Skeletal muscle tissue (tissue), 4 donors: ENCODE measurements around the gene RBPJL. TPM values are rescaled to one million over a fixed set of nuclear protein-coding genes. Genes with fewer than 3 reads are reported as not detected.

Experiments used
- H3K27ac ChIP-seq: one replicate; pipeline ENCODE4 v1.7.0; 2013; ENCODE audit warnings: mild to moderate bottlenecking, low read depth, low read length, inconsistent platforms
- H3K27me3 ChIP-seq, 3 donors: one replicate each; pipeline ENCODE4 v1.7.0; 2013; ENCODE audit warnings: low read length in 3 of 3; ENCODE audit not compliant: control insufficient read depth in 3 of 3, insufficient read depth in 3 of 3
- H3K36me3 ChIP-seq, 3 donors: one replicate each; pipeline ENCODE4 v1.7.0; 2013; ENCODE audit warnings: low read length in 3 of 3; ENCODE audit not compliant: control insufficient read depth in 3 of 3, insufficient read depth in 3 of 3
- H3K4me1 ChIP-seq, 3 donors: one replicate each; pipeline ENCODE4 v1.7.0; 2013; ENCODE audit warnings: low read length in 3 of 3, mild to moderate bottlenecking in 3 of 3; ENCODE audit not compliant: control insufficient read depth in 3 of 3, insufficient read depth in 3 of 3
- H3K4me3 ChIP-seq, 3 donors: one replicate each; pipeline ENCODE4 v1.7.0; 2013; ENCODE audit warnings: low read length in 3 of 3
- H3K9ac ChIP-seq, 3 donors: one replicate each; pipeline ENCODE4 v1.7.0; 2013; ENCODE audit warnings: low read length in 3 of 3, mild to moderate bottlenecking in 3 of 3, moderate library complexity in 2 of 3, low read depth in 1 of 3
- H3K9me3 ChIP-seq, 3 donors: one replicate each; pipeline ENCODE4 v1.7.0; 2013; ENCODE audit warnings: low read length in 3 of 3; ENCODE audit not compliant: control insufficient read depth in 3 of 3
- total RNA-seq: library from RNA; depleted of rRNA; stranded (reverse); fragments of >200 nt; gene quantifications from one replicate; pipeline ENCODE4 v1.2.3, GENCODE V29; 2014
- donor health status: Osteomylitis.

RBPJL gene
- total RNA-seq, 1 donor from 2014 or later = not detected

GRCh38 chr20:45366192-45366591, 59.6 kb downstream of the RBPJL start:
- Histone ChIP-seq H3K9me3 (no peaks in the 10 kb centered on the region), H3K4me3 (no peak overlapping the region), H3K9ac (no peak overlapping the region), H3K36me3 (peaks cover 13 to 42% (median 34%) of the 10 kb centered on the region in 3 donors), H3K27me3 (no peaks in the 10 kb centered on the region), H3K27ac (no peak overlapping the region), H3K4me1 (peaks cover 12 to 26% (median 17%) of the 10 kb centered on the region in 3 donors)

GRCh38 chr20:45366631-45367030, 60.0 kb downstream of the RBPJL start:
- H3K9ac ChIP-seq = no peak overlapping the region
- no peaks in the 10 kb centered on the region for H3K27me3 ChIP-seq
- H3K9me3 ChIP-seq = no peaks in the 10 kb centered on the region
- H3K4me1 ChIP-seq = peaks cover 12 to 26% (median 17%) of the 10 kb centered on the region in 3 donors
- H3K4me3 ChIP-seq = no peak overlapping the region
- no peak overlapping the region for H3K27ac ChIP-seq
- peaks cover 13 to 42% (median 34%) of the 10 kb centered on the region in 3 donors for H3K36me3 ChIP-seq

- Histone ChIP-seq H3K27ac (no peak overlapping the region), H3K4me1 (peaks cover 12 to 26% (median 17%) of the 10 kb centered on the region in 3 donors), H3K27me3 (no peaks in the 10 kb centered on the region), H3K36me3 (peaks cover 13 to 42% (median 34%) of the 10 kb centered on the region in 3 donors), H3K9ac (no peak overlapping the region), H3K9me3 (no peaks in the 10 kb centered on the region), H3K4me3 (no peak overlapping the region)
These were observed 60.5 kb downstream of the RBPJL start for GRCh38 chr20:45367126-45367525.

Other genes with a start within 250 kb of the RBPJL start
- under 0.01 TPM for gene KCNS1, start 205.7 kb upstream of the RBPJL start, total RNA-seq
- not detected for gene WFDC5, start 191.7 kb upstream of the RBPJL start, total RNA-seq
- gene WFDC12, start 182.4 kb upstream of the RBPJL start, total RNA-seq = not detected
- gene PI3, start 131.9 kb upstream of the RBPJL start, total RNA-seq = not detected
- not detected for gene SEMG1, start 99.8 kb upstream of the RBPJL start, total RNA-seq
- not detected for gene SEMG2, start 85.5 kb upstream of the RBPJL start, total RNA-seq
- not detected for gene SLPI, start 52.3 kb upstream of the RBPJL start, total RNA-seq
- gene MATN4, start 1.5 kb downstream of the RBPJL start, total RNA-seq = 0.52 TPM
- gene SDC4, start 41.6 kb downstream of the RBPJL start, total RNA-seq = 4.2 TPM
- 13.6 TPM for gene SYS1, start 56.3 kb downstream of the RBPJL start, total RNA-seq
- gene TP53TG5, start 71.5 kb downstream of the RBPJL start, total RNA-seq = not detected
- 3.7 TPM for gene DBNDD2, start 101.4 kb downstream of the RBPJL start, total RNA-seq
- 16.2 TPM for gene PIGT, start 109.3 kb downstream of the RBPJL start, total RNA-seq
- gene WFDC2, start 162.9 kb downstream of the RBPJL start, total RNA-seq = not detected
- not detected for gene SPINT3, start 208.8 kb downstream of the RBPJL start, total RNA-seq
- gene WFDC6, start 232.6 kb downstream of the RBPJL start, total RNA-seq = not detected
- not detected for gene EPPIN, start 240.6 kb downstream of the RBPJL start, total RNA-seq